HG02885 (cell line): ENCODE results near the gene USP12.
A peak's percentile ranks its signal among the peaks of the same experiment; 100 is the strongest.
"Not testable (repeated sequence)": the region's sequence is repeated elsewhere in the genome, so short reads cannot be mapped to it uniquely, and the experiment has no call there.

ENCODE experiments used
- ATAC-seq: cut with Tn5 transposase; IDR thresholded peaks from one replicate; pipeline ENCODE4 v1.9.1; 2021; ENCODE audit warnings: mild to moderate bottlenecking; ENCODE audit not compliant: unreplicated experiment, poor library complexity

Gene USP12

GRCh38 chr13:27158335-27158734 is 13.3 kb downstream of the USP12 start:
- no peak for ATAC-seq

GRCh38 chr13:27151798-27152599 is 19.6 kb downstream of the USP12 start:
- no peak for ATAC-seq

GRCh38 chr13:27149702-27150101 is 21.9 kb downstream of the USP12 start:
- no peak for ATAC-seq

- ATAC-seq = no peak
These were observed 22.7 kb downstream of the USP12 start for GRCh38 chr13:27148900-27149299.

- peak; percentile 67 for ATAC-seq
These were observed 24.0 kb downstream of the USP12 start for GRCh38 chr13:27147530-27148170.

GRCh38 chr13:27141746-27142145 is 29.9 kb downstream of the USP12 start:
- no peak for ATAC-seq

GRCh38 chr13:27141159-27141558 is 30.5 kb downstream of the USP12 start:
- ATAC-seq = not testable (repeated sequence)

- no peak for ATAC-seq
These were observed 31.6 kb downstream of the USP12 start for GRCh38 chr13:27140060-27140459.

GRCh38 chr13:27139565-27139964 is 32.0 kb downstream of the USP12 start:
- no peak for ATAC-seq

GRCh38 chr13:27138457-27139093 is 33.0 kb downstream of the USP12 start:
- no peak for ATAC-seq

GRCh38 chr13:27137759-27138158 is 33.9 kb downstream of the USP12 start:
- ATAC-seq = no peak

- no peak for ATAC-seq
These were observed 36.6 kb downstream of the USP12 start for GRCh38 chr13:27135023-27135422.

GRCh38 chr13:27133889-27134288 is 37.7 kb downstream of the USP12 start:
- no peak for ATAC-seq

- ATAC-seq = peak; percentile 49
These were observed 39.1 kb downstream of the USP12 start for GRCh38 chr13:27132538-27132937.

- no peak for ATAC-seq
These were observed 39.7 kb downstream of the USP12 start for GRCh38 chr13:27131906-27132305.

GRCh38 chr13:27130979-27131623 is 40.5 kb downstream of the USP12 start:
- peak; percentile 88 for ATAC-seq

- no peak for ATAC-seq
These were observed 41.2 kb downstream of the USP12 start for GRCh38 chr13:27130223-27130978.

GRCh38 chr13:27128825-27129627 is 42.6 kb downstream of the USP12 start:
- no peak for ATAC-seq

GRCh38 chr13:27126859-27127258 is 44.8 kb downstream of the USP12 start:
- ATAC-seq = no peak
